KBM-7 (cell line): Measurements from ENCODE around the gene NR3C2.
"Not testable (repeated sequence)": the region's sequence is repeated elsewhere in the genome, so short reads cannot be mapped to it uniquely, and the experiment has no call there.

ENCODE experiments used
- DNase-seq: peaks from one replicate; pipeline ENCODE4 v3.0.0-alpha.2; 2015
- in situ Hi-C: fragments of 300-500 bp; cut with MboI; formaldehyde crosslinking; loops from 2 replicates; pipeline ENCODE4 v1.14.3; 2020; ENCODE audit warnings: low sequenced_read_pairs, low pct_unique_long_range_greater_than_20kb, mixed read lengths

The NR3C2 gene

GRCh38 chr4:148204892-148205291, 237.3 kb downstream of the NR3C2 start:
- in situ Hi-C loops, result no loop called here
- no peak for DNase-seq

DNA sequence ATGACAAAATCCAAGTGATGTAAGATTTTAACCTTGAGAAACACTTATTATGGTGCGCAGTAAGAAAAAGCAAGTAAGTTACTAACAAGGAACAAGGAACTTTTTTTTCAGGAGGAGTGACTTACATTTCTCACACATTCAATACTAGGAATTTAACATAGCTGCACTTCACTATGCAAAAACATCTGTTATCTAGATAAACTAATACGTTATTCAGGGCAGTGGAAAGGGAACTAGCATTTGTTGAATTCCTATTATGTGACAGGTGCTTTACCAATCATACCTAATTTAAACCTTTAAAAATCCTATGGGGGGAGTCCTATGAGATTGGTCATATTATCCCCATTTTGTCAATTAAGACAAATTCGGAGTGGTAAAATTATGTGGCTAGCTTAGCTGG, 238.0 kb downstream of the NR3C2 start:
- in situ Hi-C loops, result no loop called here
- no peak for DNase-seq

DNA sequence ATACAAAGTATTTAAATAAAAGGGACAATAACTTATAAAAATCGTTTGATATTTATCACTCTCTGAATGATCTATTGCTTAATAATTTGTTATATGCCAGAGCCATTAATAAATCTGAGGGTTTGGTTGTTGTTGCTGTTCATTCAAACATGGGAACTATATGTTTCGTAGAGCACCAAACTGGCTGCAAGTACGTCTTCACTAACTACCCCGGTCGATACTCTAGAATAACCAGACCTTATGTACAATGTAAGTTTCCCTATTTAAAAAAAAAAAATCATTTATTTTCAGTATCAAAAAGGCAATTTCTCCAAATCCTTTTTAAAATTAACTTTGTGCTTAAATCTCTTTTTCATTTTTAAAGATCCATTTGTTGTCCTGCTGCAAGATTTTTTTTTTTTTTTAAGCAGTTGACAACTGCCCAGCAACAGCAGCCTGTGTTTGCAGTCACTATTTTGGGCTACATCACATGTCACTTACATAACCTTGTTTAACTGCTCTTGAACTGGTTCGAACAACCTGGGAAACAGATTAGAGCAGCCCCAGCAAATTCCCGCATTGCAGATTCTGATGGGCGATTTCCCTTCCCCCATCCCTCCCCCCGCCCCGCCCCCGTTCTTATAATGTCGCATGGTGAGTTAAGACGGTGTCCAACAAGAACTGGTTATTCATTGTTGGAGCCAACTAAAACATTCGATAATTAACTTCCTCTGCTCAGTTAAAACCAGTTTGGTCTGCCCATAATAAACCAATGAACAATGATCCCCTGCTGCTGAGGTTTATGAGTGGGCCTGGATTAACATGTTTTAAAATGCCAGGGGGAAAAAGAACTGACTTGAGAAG, 238.9 kb downstream of the NR3C2 start:
- no peak for DNase-seq
- in situ Hi-C loops, result no loop called here

DNA sequence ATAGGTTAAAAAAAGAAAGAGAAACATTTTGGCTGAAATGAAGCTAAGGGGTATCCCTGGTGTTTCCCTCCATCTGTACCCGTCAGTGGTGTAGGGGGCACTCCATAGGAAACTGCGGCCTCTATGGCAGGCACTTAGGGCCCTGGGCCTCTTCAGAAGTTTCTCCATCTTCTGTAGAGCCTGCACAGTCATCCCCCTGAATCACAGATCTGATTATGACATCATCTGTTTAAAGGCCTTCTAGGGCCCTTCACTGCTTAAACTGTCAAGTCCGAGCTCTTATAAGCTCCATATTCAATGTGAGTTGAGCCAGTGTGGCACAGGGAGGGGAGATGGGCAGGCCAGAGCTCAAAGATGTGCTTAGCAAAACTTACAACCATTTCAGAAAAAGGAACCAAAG, 241.3 kb downstream of the NR3C2 start:
- in situ Hi-C loops, result no loop called here
- DNase-seq, result no peak

- in situ Hi-C loops, result no loop called here
- DNase-seq, result peak; percentile 91
Observed at GRCh38 chr4:148196164-148196563, 246.1 kb downstream of the NR3C2 start.

DNA sequence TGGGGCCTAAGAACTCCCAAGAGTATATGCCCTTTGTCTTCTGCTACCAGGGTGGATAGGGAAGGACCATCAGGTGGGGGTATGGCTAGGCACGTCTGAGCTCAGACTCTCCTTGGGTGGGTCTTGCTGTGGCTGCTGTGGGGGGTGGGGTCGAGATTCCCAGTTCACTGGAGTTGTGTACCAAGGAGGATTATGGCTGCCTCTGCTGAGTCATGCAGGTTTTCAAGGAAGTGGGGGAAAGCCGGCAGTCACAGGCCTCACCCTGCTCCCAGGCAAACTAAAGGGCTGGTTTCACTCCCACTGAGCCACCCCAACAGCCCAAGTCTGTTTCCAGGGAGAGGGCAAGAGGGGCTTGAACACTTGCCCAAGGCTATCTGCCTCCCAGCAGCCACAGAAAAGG, 249.7 kb downstream of the NR3C2 start:
- no peak for DNase-seq
- in situ Hi-C loops, result no loop called here

DNA sequence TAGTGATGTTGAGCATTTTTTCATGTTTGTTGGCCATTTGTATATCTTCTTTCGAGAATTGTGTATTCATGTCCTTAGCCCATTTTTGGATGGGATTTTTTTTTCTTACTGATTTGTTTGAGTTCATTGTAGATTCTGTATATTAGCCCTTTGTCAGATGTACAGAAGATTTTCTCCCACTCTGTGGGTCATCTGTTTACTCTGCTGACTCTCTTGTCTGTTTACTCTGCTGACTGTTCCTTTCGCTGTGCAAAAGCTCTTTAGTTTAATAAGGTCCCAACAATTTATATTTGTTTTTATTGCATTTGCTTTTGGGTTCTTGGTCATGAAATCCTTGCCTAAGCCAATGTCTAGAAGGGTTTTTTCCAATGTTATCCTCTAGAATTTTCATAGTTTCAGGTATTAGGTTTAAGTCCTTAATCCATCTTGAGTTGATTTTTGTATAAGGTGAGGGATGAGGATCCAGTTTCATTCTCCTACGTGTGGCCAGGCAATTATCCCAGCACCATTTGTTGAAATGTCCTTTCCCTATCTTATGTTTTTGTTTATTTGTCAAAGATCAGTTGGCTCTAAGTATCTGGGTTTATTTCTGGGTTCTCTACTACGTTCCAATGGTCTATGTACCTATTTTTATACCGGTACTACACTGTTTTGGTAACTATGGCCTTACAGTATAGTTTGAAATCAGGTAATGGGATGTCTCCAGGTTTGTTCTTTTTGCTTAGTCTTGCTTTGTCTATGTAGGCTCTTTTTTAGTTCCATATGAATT, 254.6 kb downstream of the NR3C2 start:
- in situ Hi-C loops, DNase-seq: not testable (repeated sequence)

DNA sequence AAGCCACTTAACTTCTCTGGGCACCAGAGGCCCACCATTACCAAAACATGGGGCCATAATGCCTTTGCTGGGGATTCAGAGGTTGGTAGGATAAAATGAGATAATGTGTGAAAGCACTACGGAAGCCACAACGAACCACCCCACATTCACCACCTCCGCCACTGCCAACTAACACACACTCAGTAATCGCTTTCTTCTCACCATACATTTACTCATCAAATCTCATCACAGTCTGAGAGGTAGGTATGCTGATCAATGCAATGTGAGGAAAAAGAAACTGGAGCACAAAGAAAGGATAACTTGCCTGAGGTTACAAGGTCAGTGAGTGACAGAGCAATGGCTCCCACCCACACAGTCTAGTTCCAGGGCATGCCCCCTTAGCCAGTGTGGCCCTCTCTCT, 257.3 kb downstream of the NR3C2 start:
- in situ Hi-C loops, result no loop called here
- DNase-seq, result no peak

DNA sequence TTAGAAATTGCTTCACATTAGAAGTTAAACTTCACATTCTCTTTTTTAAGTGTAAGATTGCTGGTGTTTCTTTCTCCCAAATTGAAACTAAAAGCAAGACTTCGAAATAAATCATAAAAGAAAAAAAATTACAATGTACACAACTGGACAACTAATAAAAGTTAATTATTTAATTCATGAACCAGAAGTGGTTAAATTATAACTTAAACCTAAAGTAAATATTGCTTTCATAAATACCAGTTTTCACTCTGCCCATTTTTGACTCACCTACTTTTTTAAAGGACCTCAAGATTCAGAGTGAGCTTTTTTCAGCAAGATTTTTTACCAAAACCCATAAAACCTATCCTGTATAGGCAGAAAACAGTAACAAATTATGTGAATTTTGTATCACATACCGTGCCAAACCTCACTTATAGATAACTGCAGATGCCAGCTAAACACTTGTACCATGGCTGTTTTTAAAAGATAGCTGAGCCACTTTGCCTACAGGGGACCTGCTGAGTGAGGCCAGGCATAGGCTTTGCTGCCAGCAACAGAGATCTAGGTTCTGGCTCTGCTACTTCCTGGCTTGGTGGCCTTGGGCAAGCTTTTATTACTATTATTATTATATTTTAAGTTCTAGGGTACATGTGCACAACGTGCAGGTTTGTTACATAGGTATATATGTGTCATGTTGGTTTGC, 259.8 kb downstream of the NR3C2 start:
- in situ Hi-C loops, result no loop called here
- no peak for DNase-seq

DNA sequence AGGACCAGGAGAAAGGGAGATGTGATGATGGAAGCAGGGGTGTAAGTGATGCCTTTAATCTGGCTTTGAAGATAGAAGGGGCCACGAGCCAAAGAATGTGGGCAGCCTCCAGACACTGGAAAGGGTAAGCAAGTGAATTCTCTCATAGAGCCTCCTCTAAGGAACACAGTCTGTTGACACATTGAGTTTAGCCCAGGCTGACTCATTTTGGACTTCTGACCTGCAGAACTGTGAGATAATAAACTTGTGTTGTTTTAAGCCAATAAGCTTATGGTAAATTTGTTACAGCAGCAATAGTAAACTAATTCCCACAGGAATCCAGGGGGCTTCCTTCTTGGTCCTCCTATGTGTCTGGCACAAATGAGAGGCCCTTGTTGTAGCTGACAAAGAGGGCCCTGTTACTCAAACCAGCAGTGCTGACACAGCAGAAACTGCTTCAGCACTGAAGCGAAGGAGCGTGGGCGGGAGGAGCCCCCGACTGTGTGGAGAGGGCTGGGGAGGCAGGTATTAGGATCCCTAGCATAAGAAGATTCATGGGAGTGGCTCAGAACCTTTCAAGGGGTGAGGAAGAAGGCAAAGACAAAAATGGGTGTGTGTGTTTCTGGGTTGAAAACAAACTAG, 268.7 kb downstream of the NR3C2 start:
- in situ Hi-C loops, result no loop called here
- no peak for DNase-seq

DNA sequence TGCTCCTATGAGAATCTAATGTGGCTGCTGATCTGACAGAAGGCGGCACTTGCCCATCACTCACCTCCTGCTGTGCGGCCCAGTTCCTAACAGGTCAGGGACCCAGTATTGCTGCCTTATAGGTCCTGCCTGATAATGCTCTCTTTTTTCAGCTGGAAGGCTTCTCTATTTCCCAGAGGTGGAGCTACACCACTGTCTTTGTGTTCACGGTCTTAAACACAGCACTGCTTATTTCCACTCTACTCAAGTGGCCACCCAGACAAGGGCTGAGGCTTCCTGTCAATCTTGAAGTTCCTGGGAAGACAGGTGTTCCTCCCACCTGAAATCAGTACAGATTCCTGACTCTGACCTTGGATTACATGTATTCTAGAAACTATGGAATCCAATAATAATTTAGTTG, 270.6 kb downstream of the NR3C2 start:
- in situ Hi-C loops, result no loop called here
- no peak for DNase-seq

DNA sequence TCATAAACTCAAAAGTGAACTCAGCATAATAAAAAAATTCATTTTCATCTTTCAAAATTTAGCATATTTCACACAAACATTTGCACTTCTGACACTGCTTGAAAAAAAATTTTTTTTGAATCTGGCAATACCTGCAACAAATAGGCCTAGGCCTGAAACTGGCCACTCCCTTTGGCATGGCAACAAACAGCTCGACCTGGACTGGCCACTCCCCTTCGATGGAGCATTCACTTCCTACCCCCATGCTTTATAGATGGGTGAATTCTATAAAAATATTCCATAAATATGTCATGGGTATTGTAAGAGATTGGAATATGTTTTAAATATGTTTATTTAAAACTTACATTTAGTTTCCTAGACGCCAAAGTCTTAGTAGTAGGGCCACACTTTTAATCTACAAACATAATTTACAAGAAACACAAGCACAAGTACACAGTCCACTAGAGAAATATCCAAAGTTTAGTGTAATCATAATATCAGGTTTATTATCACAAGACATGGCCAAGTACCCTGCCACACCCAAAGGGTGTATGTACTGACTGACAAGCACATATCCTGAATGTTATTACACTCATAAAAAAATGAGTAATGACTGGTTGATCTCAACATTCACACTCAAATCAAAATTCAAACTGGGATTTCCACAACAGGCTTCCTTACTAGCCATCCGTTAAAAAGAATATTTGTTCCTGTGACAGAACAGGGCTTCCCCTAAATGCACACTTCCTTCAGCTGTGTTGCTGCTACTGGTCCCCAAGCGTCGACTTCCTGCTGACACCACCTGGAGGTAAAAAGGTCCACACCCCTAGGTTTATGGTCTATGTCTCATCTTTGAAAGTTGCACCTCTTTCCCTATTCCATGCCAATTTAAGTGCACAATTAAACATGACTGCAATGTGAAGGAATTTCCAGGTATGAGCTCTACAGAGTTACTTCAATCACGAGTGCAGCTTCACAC, 271.5 kb downstream of the NR3C2 start:
- no peak for DNase-seq
- in situ Hi-C loops, result no loop called here

DNA sequence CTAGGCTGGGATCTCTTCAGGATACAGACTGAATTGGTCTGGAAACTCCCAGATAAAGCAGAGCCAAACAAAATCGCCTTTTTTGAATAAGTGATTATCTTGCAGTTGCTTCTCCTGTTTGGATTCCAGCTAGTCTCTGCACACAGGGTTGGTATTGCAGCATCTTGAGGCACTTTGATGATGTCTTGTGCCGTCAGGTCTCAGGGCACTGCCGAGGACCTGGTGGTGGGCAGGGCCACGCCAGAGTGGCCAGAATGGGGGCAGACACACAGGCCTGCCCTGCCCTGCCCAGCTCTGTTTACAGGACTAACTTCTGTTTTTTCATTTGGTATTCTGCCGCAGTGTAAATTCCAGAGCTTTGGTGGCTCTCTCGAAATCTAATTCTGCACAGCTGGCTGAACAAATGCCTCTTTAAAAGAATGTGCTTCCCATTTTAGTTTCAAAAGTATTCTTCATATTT, 276.1 kb downstream of the NR3C2 start:
- in situ Hi-C loops, result no loop called here

DNA sequence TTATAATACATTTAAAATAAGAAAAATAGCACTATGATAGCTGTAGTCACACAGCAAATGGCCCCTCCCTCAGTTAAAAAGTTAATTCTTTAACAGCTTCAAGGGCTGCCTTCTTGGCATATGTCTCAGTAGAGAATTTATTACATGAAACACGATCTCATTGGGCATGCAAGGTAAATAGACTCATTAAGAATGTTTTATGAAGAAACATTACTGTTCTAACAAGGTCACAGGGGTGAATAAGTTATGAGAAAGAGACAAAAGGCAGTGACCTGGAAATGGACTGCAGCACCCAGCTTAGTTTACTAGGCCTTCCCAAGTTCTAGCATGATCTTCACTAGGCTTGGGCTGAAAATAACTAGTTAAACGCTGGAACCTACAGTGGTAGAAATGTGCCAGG, 277.7 kb downstream of the NR3C2 start:
- in situ Hi-C loops, result no loop called here

More for the DNA sequence above, 276.1 kb downstream of the NR3C2 start:
- no peak for DNase-seq

GRCh38 chr4:148162991-148163390, 279.2 kb downstream of the NR3C2 start:
- in situ Hi-C loops, result no loop called here
- DNase-seq, result no peak

More for the DNA sequence above, 277.7 kb downstream of the NR3C2 start:
- no peak for DNase-seq

GRCh38 chr4:148162519-148162918, 279.7 kb downstream of the NR3C2 start:
- no peak for DNase-seq
- in situ Hi-C loops, result no loop called here

DNA sequence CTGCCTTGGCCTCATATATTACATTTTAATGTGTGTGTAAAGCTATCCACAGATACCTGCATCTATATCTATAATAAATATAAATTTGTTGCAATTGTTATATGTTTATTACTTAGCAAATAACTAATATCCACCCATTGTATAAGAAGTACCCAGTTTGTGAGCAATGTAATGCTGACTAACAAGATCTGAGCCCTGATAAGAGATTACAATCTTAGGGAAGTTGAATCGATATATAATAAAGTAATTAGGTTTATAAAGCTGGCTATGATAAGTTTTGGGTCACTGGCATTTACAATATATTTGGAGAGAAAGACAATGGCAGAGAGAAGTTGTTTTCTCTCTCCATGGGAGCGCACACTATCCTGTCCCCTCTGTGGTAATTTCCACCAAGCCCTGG, 280.6 kb downstream of the NR3C2 start:
- DNase-seq, result no peak
- in situ Hi-C loops, result no loop called here

DNA sequence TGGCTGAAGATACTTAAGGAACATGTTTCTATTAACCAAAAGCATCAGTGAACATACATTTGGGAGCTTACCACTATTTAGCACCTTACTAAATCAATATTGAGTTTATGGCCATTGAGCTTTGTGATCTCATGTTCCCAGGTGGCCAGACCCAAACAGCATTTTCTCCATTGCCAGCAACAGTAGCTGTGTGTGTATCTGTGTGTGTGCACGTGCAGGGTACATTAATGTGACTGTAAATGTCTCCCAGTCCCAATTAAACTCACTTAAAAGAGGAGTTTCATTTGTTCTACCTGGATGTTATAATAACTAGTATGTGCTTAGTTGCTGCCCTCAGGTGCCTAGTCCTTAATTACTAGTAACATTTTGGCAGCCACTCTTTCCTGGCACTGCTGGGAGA, 282.4 kb downstream of the NR3C2 start:
- in situ Hi-C loops, result no loop called here
- no peak for DNase-seq
